HG03108 (cell line): ENCODE data around the gene PRRC2C.
"Not testable (repeated sequence)": the region's sequence is repeated elsewhere in the genome, so short reads cannot be mapped to it uniquely, and the experiment has no call there.

Experiments used
- ATAC-seq: cut with Tn5 transposase; IDR thresholded peaks from one replicate; pipeline ENCODE4 v1.9.1; 2021; ENCODE audit warnings: moderate library complexity; ENCODE audit not compliant: unreplicated experiment

The PRRC2C gene

DNA sequence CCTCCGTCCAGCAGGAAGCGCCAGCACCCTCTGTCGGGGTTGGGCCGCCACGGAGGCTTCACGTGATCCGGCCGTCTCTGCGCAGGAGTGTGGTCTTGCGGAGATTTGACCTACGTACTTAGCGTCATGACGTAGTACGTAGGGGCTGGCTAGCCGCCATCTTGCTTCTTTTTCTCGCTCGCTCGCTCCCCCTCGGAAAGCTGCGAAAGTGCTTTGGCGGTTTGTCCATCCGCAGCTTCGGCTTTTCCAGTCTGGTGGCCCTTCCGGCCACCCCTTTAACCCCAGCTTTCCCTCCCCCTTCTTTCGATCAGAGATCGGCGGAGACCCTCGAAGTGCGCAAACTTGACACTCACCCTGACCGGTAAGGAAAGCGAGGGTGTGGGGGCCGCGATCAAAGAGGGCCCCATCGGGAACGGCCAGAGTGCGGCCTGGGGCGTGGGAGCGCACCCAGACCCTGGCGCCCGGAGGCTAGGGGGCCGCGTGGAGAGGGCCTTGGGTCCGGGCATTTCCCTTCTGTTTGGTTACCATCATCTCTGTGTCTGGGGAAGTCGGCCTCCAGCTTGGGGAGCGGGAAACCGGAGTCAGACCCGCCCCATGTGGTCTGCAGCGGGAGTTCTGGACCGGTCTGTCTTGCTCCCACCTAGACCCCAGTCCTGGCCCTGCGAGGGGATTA, at the start of gene PRRC2C:
TSS of gene PRRC2C (plus strand) at position 156 of the 673 bp plus-strand sequence. CDS start 26,559 bp downstream, outside the sequence.
- ATAC-seq: peak; percentile 98

GRCh38 chr1:171438441-171438840, 46.9 kb upstream of the PRRC2C start:
- ATAC-seq: no peak

GRCh38 chr1:171440201-171440600, 45.1 kb upstream of the PRRC2C start:
- not testable (repeated sequence) for ATAC-seq

DNA sequence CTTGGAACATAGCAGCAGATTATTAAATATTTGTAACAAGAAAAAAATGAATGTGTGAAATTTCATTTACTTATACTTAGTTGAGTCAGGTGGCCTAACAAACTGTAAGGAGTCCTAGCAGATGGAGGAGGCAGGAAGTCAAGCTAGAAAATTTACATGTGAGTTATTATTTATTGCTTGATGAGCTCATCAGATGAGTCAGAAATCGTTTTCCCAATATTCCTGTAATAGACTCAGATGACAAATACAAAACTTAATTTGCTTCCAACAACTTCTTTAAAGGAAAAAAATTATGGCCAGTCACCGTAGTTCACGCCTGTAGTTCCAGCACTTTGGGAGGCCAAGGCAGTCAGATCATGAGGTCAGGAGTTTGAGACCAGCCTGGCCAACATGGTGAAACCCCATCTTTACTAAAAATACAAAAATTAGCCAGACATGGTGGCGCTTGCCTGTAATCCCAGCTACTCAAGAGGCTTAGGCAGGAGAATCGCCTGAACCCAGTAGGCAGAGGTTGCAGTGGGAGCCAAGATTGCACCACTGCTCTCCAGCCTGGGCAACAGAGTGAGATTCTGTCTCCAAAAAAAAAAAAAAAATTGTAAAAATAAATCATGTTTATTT, 43.9 kb upstream of the PRRC2C start:
- not testable (repeated sequence) for ATAC-seq

DNA sequence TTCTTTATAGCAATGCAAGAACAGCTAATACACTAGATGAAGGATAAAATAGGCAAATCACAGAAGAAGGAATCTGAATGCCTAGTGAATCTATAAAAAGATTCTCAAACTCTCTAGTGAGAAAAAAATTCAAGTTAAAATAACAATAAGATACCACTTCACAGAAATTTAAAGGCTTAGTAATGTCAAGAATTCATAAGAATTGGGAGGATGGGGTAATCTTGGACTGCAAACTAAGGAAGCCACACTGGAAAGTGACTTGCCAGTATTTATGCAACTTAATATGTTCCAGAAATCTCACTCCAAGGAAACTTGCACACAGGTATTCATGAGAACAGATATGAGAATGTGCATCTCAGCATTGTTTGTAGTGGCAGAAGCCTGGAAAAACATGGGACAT, 38.9 kb upstream of the PRRC2C start:
- ATAC-seq: no peak

GRCh38 chr1:171455967-171456366, 29.4 kb upstream of the PRRC2C start:
- ATAC-seq: no peak

GRCh38 chr1:171457412-171457811, 27.9 kb upstream of the PRRC2C start:
- ATAC-seq: no peak

GRCh38 chr1:171460018-171460620, 25.2 kb upstream of the PRRC2C start:
- ATAC-seq: no peak

DNA sequence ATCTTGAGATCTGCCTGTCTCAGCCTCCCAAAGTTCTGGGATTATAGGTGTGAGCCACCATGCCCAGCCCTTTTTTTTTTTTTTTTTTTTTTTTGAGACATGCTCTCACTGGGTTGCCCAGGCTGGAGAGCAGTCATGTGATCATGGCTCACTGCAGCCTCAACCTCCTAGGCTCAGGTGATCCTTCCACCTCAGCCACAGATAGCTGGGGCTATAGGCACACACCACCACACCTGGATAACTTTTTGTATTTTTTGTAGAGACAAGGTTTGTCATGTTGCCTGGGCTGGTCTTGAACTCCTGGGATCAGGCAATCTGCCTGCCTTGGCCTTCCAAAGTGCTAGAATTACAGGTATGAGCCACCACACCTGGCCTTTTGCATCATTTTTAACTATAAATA, 17.7 kb upstream of the PRRC2C start:
- no peak for ATAC-seq

DNA sequence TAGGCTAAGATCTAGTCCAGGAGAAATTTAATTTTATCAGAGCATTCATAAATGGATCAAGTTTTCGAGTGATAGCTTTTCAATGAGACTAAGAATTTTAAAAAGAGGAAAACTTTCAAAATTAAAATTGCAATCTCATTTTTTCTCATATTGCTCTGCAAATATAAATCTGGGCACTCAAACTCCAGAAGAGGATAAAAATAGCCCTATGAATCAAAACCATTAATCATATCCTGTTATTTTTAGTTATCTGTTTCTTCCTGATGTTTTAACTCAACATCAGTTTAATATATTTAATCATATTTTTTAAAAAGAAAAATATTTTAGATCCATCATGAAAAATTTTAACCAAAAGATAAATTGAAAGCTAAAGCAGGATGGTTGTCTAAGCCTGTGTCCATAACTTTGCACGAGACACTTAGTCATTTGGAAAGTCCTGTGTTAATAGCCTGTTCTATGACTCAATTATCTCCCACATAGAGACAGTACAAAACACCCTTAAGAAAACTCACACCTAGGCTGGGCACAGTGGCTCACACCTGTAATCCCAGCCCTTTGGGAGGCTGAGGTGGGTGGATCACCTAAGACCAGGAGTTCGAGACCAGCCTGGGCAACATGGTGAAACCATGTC, 17.1 kb upstream of the PRRC2C start:
- peak; percentile 69 for ATAC-seq

DNA sequence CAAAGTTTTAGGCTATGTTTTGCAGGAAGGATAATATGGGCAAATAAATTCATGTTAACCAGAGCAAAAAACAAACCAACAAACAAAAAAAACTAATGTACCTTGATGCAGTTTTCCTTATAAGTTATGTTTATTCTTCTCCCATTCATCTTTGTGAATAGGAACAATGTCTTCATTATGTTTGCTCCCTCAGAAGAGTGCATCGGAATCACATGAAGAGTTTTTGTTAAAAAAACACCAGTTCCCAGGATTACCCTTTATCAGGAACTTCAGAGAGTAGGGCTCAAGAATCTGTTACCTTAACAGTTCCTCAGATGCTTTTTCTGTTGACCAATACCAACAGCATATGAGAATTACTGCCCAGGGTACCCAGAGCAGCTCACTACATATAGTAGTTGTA, 14.6 kb upstream of the PRRC2C start:
- no peak for ATAC-seq

DNA sequence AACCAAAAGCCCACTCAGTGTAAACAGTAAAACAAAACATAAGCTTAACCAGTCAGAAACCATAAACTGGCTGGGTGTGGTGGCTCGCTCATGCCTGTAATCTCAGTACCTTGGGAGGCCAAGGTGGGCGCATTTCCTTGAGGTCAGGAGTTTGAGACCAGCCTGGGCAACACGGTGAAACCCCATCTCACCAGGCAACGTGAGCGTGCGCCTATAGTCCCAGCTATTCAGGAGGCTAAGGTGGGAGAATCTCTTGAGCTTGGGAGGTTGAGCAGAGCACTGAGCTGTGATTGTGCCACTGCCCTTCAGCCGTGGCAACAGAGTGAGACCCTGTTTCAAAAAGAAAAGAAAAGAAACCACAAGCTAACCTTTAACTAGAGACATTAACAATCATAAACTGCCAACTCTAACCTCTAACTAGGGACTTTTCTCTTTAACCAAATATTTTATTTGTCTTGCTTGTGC, 13.1 kb upstream of the PRRC2C start:
- peak; percentile 44 for ATAC-seq

- no peak for ATAC-seq
Observed at GRCh38 chr1:171476829-171477228, 8.5 kb upstream of the PRRC2C start.

DNA sequence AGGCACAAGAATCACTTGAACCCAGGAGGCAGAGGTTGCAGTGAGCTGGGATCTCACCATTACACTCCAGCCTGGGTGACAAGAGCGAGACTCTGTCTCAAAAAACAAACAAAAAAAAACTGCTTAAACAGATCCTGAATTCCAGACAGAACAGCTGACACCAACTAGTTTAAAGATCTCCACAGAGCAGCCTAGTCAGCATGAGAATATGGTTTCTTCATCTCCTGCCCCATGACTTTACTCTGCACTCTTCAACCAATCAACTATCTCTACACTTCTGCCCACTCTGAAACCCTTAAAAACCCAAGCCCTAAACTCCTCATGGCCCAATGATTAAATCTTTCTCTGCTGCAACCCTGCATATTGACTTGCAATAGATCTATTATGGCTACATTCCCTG, 7.5 kb upstream of the PRRC2C start:
- no peak for ATAC-seq

- ATAC-seq: no peak
Observed at GRCh38 chr1:171480035-171480434, 5.3 kb upstream of the PRRC2C start.

GRCh38 chr1:171484760-171485374, 463 bp upstream of the PRRC2C start:
- peak; percentile 38 for ATAC-seq

DNA sequence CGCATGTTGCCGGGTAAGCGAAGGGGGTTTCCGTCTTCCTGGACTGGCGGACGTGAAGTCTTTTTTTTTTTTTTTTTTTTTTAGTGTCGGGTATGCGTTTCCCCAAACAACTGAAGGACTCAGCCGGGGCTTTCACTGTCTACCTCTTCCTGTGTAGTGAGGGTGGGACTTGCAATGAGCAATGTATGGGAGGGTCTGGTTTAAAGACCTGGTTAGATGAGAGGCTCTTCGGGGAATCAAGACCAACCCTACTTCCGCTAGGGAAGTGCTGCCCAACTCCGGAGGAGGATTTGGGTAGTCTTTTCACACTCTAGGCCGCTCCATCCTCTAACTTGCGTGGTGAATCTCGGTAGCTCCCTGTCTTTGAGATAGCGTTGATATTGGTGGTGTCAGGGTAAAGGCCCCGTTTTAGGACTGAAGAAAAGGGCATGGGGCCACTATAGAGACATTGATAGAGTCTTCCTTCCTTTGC, 754 bp downstream of the PRRC2C start:
- ATAC-seq: peak; percentile 44

GRCh38 chr1:171487038-171487437, 1.7 kb downstream of the PRRC2C start:
- no peak for ATAC-seq

DNA sequence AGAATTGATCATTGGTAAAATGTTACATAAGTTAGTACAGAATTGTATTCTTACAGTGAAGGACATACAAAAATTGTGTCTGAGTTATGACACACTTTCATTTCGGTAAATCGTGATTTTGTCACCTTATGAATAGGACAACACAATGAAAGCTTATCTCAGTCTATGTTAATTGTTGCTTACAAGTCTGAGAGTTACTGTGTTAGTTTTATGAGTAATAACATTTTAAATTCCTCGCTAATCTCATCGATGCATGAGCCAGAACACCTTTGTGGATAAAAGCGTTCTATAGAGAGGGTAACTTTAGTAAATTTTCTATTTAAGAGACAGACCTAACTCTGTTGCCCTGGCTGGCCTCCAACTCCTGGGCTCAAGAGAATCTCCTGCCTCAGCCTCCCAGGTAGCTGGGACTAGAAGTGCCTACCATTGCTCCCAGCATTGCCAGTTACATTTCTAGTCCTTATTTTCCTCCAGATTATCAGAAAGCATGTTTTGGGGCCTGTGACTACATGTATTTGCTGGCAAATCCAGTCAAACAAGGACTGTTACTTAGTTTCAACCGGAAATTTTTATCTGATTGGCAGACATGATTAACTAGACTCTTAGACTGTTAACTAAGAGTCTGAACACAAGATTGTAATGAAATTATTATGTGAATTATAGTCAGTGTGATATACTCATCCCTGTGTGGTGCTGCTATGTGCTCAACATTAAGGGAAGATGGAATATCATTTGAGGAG, 3.0 kb downstream of the PRRC2C start:
- ATAC-seq: no peak

DNA sequence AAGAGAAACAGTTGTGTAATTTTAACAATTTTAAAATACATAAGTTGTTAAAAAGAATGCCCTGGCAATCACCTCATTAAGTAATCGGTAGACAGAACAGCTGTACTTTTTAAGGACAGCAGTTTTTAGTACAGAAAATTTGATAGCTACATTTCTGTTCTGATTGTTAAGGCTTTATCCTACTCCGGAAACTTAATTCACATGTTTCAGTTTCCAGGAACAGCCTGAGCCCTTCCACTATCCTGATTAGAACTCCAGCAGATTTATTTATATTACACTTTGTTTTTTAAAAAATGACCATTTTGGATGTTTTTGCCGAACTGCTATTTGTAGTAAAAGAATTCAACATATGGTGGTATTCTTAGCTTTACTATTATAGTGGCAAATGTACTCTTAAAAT, 8.7 kb downstream of the PRRC2C start:
- ATAC-seq: no peak
